ENCODE measurements around the gene BNC2.
"Not testable (repeated sequence)": the region's sequence is repeated elsewhere in the genome, so short reads cannot be mapped to it uniquely, and the experiment has no call there.

Gene BNC2

GRCh38 chr9:16453390-16453789 lies 417.1 kb downstream of the BNC2 start:
- no peak for DNase-seq (ENCODE audit: low read depth in 3 of 3)

GRCh38 chr9:16450578-16450977 lies 419.9 kb downstream of the BNC2 start:
- no peak for DNase-seq (ENCODE audit: low read depth in 3 of 3)

DNA sequence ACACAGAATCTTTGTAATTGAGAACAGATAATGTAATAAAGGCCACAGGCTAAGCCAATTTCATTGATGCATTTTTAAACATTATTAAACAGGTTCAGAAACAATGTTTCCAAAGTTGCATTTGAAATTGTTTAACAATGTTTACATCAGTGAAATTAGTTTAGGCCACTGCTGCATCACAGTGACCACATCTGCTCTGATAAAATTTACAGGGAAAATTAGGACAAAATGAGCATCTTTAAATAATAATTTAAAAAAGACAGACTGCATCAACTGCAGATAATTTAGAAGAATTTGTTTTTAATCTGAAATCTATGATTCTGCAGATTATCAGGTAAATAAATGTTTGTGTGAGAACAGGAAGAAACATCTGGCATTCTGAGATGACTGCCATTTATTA lies 420.4 kb downstream of the BNC2 start:
- DNase-seq (ENCODE audit: low read depth in 3 of 3): no peak

DNA sequence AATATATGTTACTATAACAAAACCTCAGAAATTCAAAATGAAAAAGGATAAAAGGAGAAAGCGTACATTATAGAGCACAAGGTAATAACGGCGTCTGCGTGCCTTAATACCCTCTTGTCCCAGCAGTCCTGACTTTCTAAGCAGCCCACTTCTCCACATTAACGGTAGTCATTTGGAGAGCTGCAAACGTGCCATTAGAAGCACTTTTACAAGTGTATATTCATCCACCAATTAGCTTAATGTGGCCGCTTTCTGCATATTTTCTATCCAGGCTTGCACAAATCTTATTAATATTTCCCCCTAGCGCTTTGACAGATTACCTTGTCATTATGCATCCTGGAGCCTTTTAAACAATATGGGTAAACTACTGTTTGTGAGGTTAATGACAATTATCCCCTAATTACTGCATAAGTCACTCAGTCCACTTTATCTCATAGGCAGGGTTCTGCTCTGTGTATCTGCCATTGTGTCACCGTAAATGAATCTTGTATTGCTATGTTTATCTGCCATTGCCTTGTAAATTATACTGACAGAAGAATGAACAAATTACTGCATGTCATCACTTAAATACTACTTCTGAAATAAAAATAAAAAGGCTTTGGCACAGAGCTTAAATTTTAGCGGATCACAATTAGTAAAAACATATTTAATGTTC lies 421.3 kb downstream of the BNC2 start:
- DNase-seq (ENCODE audit: low read depth in 3 of 3): no peak

DNA sequence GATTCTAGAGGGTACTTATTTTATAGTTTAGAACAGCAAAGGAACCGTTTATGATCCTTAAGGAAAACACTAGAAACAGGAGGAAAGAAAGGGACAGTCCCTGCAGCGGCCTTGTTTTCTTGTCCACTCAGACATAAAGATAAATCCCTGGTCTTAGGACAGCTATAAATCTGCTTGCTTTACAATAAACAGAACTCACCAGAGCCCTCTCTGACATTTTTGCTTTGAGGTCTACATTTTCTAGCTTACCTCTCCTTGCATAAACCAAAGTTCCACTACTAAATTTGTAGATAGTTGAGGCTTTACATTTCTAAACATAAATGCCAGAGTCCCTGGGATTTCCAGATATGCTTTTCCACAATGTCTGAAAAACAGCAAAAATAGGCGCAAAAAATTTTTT lies 422.5 kb downstream of the BNC2 start:
- no peak for DNase-seq (ENCODE audit: low read depth in 3 of 3)

DNA sequence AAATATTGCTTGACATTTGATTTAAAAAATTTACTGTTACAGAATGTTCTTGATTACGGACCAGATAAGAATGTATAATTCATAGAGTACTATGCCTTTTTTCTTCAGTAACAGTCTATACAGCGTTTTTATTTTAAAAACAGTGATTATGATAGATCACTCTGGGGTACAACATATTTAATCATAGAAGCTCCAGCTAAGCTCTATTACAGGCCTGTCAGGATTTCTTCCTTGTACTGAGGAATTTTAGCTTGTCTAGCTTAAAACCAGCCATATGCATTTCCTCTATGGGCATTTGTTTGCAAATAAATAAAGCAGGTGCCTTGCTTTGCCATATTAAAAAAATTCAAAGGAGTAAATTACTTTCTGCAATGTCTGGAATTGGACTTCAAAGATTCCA lies 423.8 kb downstream of the BNC2 start:
- no peak for DNase-seq (ENCODE audit: low read depth in 3 of 3)

DNA sequence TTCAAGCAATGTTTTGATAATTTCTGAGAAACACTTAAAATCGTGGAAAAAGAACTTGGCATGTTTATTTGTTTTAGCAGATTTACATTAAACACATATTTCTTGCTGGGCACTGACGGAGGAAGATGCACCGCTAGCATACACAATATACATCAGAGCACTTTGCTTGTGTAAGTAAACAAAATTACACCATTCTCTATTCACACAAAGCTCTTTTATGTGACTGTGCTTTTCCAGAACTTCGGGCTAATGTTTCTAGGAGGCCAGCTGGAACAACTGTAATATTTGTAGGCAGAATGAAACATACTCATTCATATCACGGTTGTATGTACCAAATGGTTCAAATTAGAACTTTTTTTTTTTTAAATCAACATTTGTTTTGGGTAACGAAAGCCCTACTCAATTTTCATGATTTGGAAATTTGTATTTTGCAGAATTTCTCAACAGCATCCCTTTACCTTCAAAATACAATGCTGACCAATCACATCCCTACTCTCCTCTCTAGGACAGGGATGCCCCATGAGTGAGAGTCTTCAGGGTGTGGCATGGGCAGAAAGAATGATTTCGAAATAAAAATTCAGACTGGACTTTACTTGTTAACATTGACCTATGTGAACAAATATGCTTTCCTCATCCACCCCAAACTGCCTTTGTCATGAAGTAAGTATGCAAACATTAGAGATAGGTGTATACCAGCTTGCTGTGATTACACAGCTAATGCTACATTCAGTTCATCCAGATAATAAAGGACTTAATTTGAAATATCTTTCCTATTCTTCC lies 425.1 kb downstream of the BNC2 start:
- no peak for DNase-seq (ENCODE audit: low read depth in 3 of 3)

DNA sequence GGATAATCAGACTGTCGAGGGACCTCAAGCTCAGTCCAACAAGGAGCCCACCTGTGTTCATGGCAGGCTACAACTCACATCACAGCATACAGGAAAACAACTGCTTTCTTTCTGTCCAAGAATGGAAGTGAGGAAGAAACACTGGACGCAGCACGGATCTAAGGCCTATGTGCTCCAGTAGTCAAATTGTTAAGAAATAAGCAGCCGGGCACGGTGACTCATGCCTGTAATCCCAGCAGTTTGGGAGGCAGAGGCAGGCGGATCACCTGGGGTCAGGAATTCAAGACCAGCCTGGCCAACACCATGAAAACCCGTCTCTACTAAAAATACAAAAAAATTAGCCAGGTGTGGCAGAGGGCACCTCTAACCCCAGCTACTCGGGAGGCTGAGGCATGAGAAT lies 427.8 kb downstream of the BNC2 start:
- DNase-seq (ENCODE audit: low read depth in 3 of 3): no peak

- DNase-seq (ENCODE audit: low read depth in 3 of 3): no peak
These were observed 428.7 kb downstream of the BNC2 start for GRCh38 chr9:16441791-16442190.

DNA sequence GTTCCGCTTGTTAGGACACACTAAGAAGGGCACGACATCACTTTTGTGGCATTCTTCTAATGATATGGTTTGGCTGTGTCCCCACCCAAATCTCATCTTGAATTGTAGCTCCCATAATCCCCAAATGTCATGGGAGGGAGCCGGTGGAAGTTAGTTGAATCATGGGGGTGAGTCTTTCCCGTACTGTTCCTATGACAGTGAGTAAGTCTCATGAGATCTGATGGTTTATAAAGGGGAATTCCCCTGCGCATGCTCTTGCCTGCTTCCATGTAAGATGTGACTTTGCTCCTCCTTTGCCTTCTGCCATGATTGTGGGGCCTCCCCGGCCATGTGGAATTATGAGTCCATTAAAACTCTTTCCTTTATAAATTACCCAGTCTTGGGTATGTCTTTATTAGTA lies 431.6 kb downstream of the BNC2 start:
- not testable (repeated sequence) for DNase-seq (ENCODE audit: low read depth in 3 of 3)

DNA sequence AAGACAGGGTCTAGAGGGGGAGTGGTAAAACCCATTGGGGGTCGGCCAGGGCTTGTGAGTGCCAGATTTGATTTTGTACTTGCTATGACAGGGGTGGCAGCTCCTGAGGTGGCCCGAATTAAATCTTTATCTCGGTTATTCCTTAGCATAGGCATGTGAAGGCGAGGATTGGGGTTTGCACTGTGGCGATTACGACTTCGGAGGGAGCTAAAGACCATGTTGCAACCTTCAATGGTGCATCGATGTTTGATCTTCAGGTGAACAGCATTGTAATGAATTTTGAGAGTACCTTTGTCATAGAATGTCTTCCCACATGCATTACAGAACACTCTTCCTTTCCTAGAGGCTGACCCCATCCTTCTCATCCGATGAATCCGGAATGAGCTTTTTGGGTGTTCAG lies 433.9 kb downstream of the BNC2 start:
- DNase-seq (ENCODE audit: low read depth in 3 of 3): no peak

DNA sequence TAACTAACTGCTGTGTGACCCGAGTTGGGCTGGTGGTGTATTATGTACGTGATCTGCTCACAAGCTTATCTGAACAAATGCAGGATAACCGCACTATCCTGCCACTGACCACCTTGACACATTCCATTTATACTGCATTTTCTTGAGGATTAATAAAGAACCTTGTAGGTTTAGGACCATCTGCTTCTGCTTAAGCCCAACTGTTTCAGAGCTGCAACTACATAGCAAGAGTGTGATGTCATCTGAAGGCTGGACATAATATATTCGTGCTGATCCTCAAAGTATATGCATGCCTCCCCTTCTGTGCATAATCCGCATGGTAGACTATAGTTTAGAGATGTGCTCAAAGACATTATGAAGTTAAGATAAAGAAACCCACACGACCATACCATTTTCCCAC lies 435.9 kb downstream of the BNC2 start:
- DNase-seq (ENCODE audit: low read depth in 3 of 3): no peak

- DNase-seq (ENCODE audit: low read depth in 3 of 3): no peak
These were observed 437.0 kb downstream of the BNC2 start for GRCh38 chr9:16433494-16433893.

DNA sequence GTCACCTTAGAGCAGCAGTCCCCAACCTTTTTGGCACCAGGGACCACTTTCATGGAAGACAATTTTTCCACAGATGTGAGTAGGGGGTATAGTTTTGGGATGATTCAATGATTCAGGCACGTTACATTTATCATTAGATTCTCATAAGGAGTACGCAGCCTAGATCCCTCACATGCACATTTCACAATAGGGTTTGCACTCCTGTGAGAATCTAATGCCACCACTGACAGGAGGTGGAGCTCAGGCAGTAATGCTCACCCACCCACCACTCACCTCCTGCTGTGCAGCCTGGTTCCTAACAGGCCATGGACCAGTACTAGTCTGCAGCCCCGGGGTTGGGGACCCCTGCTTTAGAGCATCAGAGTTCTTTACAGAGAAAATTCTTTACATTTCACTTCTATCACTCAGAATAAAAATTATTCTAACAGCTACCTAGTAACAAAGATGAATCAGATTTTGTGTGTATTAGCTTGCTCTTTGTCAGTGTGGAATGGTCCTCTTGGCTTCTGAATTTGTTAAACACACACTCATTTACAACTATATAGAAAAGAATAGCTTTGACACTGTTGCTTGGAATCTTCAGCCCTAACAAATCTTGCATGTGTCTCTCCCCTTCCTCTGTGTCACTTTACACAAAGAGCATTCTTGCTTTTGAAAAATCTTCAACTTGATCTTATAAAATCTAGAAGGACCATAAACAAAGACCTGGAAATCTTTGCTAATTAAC lies 438.6 kb downstream of the BNC2 start:
- no peak for DNase-seq (ENCODE audit: low read depth in 3 of 3)

DNA sequence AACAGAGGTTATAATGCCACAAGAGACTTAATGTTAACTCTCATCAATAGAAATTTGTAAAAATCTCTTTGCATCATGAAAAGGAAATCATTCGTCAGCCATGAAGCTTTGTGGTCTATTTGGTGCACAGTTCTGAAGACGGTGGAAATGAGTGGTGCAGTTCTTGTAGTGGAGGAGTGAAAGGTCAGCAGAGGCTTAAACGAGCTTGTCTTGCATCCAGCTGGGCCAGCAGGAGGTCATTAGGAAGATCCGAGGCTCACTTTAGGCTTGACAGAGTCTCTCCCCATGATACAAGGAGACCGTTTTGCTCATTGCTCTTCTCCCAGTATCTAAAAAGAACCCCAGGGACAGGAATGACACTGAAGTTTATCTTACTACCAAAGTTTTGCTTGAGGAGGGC lies 440.8 kb downstream of the BNC2 start:
- DNase-seq (ENCODE audit: low read depth in 3 of 3): no peak

DNA sequence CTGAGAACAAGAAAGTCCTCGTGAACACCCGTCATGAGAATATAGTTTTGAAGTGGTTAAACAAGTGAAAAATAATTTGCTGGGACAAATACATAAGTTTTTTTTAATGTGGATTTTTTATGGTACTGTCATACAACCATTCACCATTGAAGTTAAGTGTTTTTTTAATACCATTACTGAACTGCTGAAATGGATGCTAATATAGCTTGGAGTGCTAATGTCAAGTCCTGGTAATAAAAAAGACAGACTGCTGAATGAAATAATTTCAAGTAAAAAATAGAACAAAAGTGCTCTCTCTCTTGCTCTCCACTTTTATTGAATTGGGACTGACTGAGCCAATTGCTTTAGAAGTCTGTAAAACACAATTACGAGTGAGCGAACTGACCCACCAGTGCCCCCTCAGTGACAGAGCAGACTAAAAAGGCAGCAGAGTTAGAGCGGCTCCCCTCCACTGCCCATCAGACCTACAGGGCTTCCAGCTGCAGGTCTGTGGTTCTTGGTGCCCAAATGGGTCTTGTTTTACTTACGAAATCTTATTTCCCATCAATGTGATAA lies 442.5 kb downstream of the BNC2 start:
- DNase-seq (ENCODE audit: low read depth in 3 of 3): no peak

- DNase-seq (ENCODE audit: low read depth in 3 of 3): no peak
These were observed 443.8 kb downstream of the BNC2 start for GRCh38 chr9:16426716-16427115.

DNA sequence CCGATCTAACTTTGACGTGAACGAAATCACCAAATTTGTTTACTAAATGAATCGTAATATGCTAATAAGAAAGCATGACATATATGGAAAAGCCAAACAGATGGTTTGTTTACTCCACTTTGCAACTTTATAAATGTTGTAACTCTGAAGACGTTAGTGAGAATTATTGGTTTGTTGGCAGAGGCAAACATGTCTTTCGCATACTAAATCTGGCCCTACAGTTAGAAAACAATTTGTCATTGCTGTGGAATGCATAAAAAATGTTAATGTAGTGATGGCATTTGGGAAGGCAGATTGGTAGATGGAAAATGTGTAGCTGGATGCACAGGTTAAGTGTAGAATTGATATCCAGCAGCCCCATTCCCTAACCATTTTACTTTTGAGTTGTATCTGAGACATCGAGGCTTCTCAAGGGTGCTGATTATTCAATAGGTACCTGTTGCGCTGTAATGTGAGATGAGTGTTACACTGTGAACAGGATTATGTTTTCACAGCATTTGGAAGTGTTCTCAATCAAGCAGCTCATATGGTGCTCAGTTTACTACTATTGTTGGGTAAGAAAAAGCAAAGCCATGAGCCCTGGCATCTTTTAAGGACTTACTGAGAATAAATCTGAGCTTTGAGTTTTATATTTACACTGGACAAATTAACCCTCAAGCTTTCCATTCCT lies 444.8 kb downstream of the BNC2 start:
- DNase-seq (ENCODE audit: low read depth in 3 of 3): no peak

GRCh38 chr9:16422114-16422513 lies 448.4 kb downstream of the BNC2 start:
- no peak for DNase-seq (ENCODE audit: low read depth in 3 of 3)

- no peak for DNase-seq (ENCODE audit: low read depth in 3 of 3)
These were observed 448.9 kb downstream of the BNC2 start for GRCh38 chr9:16421532-16421931.

DNA sequence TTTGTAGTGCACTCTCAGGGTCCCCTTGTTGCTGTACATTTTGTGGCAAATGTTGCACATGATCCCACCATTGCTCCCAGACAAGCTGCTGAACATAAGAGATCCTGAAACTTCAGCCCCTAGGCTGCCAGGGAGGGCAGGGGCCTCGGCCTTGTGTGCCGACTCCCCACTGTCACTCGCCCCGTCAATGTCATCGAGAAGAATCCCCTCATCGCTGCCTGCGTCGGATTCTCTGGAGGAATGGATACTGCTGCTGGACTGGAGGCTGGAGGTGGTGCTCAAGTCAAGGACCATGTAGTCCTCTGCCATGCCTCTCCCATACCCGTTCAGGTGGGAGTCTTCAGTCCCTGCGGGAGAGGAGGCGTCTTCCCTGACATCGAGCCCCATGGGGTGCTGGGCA lies 451.3 kb downstream of the BNC2 start:
- no peak for DNase-seq (ENCODE audit: low read depth in 3 of 3)

DNA sequence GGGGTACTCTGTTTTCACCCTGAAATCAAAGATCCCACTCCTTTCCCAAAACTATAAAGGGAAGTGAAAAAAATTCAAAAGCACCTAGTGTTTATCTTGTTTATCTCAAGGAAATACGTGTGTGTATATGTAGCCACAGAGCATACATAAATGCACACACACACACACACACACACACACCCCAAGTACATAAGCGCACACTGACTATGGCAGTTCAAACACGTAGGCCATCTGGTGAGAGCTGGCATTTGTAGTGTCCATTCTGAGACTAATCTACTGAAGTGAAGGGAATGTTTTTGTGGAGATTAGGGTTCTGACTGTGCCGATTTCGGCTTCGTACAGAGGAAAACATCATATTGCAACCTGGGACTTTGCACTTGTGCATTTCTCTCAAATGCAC lies 451.7 kb downstream of the BNC2 start:
- no peak for DNase-seq (ENCODE audit: low read depth in 3 of 3)
